ENCODE data around the gene MIEN1. TPM values are rescaled to one million over a fixed set of nuclear protein-coding genes. Genes with fewer than 3 reads are reported as not detected.

MIEN1 gene
- 33.1 and 76.0 TPM in 2 replicates for total RNA-seq (ENCODE audit: low replicate concordance)

- DNase-seq (ENCODE audit: low read depth): peak; percentile 77
- peak within 1 kb of the TSS; percentile 90 for H3K4me3 ChIP-seq (ENCODE audit: low read depth, low read length)
- TF ChIP-seq CTCF (IDR thresholded peaks at IDR 0.05; ENCODE audit: insufficient read depth, low read length): peak; percentile 80
These were observed at the start of gene MIEN1 for GRCh38 chr17:39730095-39730921. TSS of gene MIEN1 (minus strand) at chr17:39730532. CDS start at chr17:39730495, 37 bp downstream.

- no peak overlapping the region for H3K4me3 ChIP-seq (ENCODE audit: low read depth, low read length)
- TF ChIP-seq CTCF (IDR thresholded peaks at IDR 0.05; ENCODE audit: insufficient read depth, low read length): no peak
- no peak for DNase-seq (ENCODE audit: low read depth)
These were observed 47.4 kb upstream of the MIEN1 start for GRCh38 chr17:39777534-39778365.

- no peak for TF ChIP-seq CTCF (IDR thresholded peaks at IDR 0.05; ENCODE audit: insufficient read depth, low read length)
- no peak for DNase-seq (ENCODE audit: low read depth)
- H3K4me3 ChIP-seq (ENCODE audit: low read depth, low read length): no peak overlapping the region
These were observed 45.9 kb upstream of the MIEN1 start for GRCh38 chr17:39776252-39776651.

- no peak for TF ChIP-seq CTCF (IDR thresholded peaks at IDR 0.05; ENCODE audit: insufficient read depth, low read length)
- H3K4me3 ChIP-seq (ENCODE audit: low read depth, low read length): no peak overlapping the region
- DNase-seq (ENCODE audit: low read depth): no peak
These were observed 44.7 kb upstream of the MIEN1 start for GRCh38 chr17:39775031-39775430.

- no peak for TF ChIP-seq CTCF (IDR thresholded peaks at IDR 0.05; ENCODE audit: insufficient read depth, low read length)
- no peak for DNase-seq (ENCODE audit: low read depth)
- no peak overlapping the region for H3K4me3 ChIP-seq (ENCODE audit: low read depth, low read length)
These were observed 43.7 kb upstream of the MIEN1 start for GRCh38 chr17:39774047-39774446.

- TF ChIP-seq CTCF (IDR thresholded peaks at IDR 0.05; ENCODE audit: insufficient read depth, low read length): no peak
- DNase-seq (ENCODE audit: low read depth): no peak
- H3K4me3 ChIP-seq (ENCODE audit: low read depth, low read length): no peak overlapping the region
These were observed 42.9 kb upstream of the MIEN1 start for GRCh38 chr17:39772987-39773934.

All from fibroblast of the aortic adventitia (primary cell).